Prostate gland (tissue), 2 donors: ENCODE data around the gene ERCC6. TPM values are rescaled to one million over a fixed set of nuclear protein-coding genes. Genes with fewer than 3 reads are reported as not detected.

ENCODE experiments used
- DNase-seq: peaks from one replicate; pipeline ENCODE4 v3.0.0-alpha.2; 2019; ENCODE audit warnings: low spot score
- H3K27ac ChIP-seq, 2 donors: fragments of 200-600 bp; sonication (generic); 2 replicates each; pipeline ENCODE4 v1.5.1; 2017 to 2019
- H3K27me3 ChIP-seq: fragments of 200-600 bp; sonication (generic); replicated peaks from 2 replicates; pipeline ENCODE4 v1.5.1; 2019; ENCODE audit not compliant: insufficient read depth
- H3K36me3 ChIP-seq, 2 donors: fragments of 200-600 bp; sonication (generic); 1 replicate in 1 of 2; 2 replicates in 1 of 2; pipeline versions ENCODE4 v1.5.1 to v1.8.1; 2017 to 2019
- H3K4me1 ChIP-seq: fragments of 200-600 bp; sonication (generic); replicated peaks from 2 replicates; pipeline ENCODE4 v1.5.1; 2019
- H3K4me3 ChIP-seq, 2 donors: fragments of 200-600 bp; sonication (generic); 2 replicates each; pipeline ENCODE4 v1.5.1; 2017 to 2019
- H3K9me3 ChIP-seq: fragments of 200-600 bp; sonication (generic); 2 replicates; pipeline ENCODE4 v1.5.1; 2017
- CTCF ChIP-seq, 4 experiments: fragments of 200-600 bp in 2 of 4; fragments of 450-650 bp in 2 of 4; sonication (generic) in 2 of 4; IDR thresholded peaks; 1 replicate in 3 of 4; 2 replicates in 1 of 4; pipeline ENCODE4 v1.5.1; 2016 to 2019; ENCODE audit warnings: antibody characterized with exemption in 4 of 4, mild to moderate bottlenecking in 2 of 4, moderate library complexity in 2 of 4
- POLR2A ChIP-seq: fragments of 450-650 bp; IDR thresholded peaks from one replicate; pipeline ENCODE4 v1.6.1; 2016; ENCODE audit warnings: antibody characterized with exemption, mild to moderate bottlenecking
- POLR2AphosphoS5 ChIP-seq: sonication (generic); formaldehyde crosslinking; IDR thresholded peaks from one replicate; pipeline ENCODE4 v1.6.1; 2017; ENCODE audit warnings: antibody characterized with exemption
- WGBS: methylation state at CpG from one replicate; pipeline ENCODE4 v1.1.5; 2018; 5-methylcytosine and 5-hydroxymethylcytosine counted together
- intact Hi-C: fragments of 100-400 bp; cut with DNase I; formaldehyde crosslinking; loops from one replicate; pipeline ENCODE4 v1.14.2; 2022
- total RNA-seq, 2 donors: library from RNA; depleted of rRNA; stranded (reverse); fragments of >200 nt; gene quantifications; one replicate each; pipeline ENCODE4 v1.1.0, GENCODE V29; 2016

The ERCC6 gene
- total RNA-seq, 2 donors from 2014 or later, result 18.5 to 45.5 TPM

DNA sequence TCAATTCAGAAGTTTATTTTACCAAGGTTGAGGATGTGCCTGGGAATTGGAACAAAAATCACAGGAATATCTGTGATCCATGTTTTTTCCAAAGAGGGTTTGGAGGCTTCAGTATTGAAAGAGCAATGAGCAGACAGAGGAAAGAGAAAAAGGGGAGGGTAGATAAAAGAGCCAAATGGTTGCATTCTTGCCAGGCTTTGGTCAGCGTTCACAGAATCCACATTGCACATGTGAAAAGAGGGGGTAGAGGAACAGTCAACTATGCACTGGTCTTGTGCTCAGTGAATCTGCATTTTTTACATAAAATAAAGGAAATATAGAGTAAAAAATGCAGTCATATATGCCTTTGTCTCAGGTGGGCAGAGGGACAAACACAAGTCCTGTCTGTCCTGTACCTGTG is 20.6 kb upstream of the ERCC6 start:
- 41% methylated on average over 1 of the region's 1 CpG for WGBS
- intact Hi-C loops, result no loop called here
- Histone ChIP-seq H3K4me3 (no peak overlapping the region), H3K9me3 (no peaks in the 10 kb centered on the region), H3K36me3 (no peaks in the 10 kb centered on the region), H3K27ac (no peak overlapping the region), H3K27me3 (peaks cover 1% of the 10 kb centered on the region), H3K4me1 (no peaks in the 10 kb centered on the region)
- no peak for DNase-seq
- TF ChIP-seq POLR2AphosphoS5 (no peak), CTCF (IDR thresholded peaks at IDR 0.05) (no peak), POLR2A (no peak)

- WGBS, result 47% methylated on average over 5 of the region's 5 CpGs
- TF ChIP-seq POLR2A (no peak), POLR2AphosphoS5 (no peak), CTCF (IDR thresholded peaks at IDR 0.05) (no peak)
- DNase-seq, result no peak
- intact Hi-C loops, result no loop called here
- Histone ChIP-seq H3K27me3 (peaks cover 1% of the 10 kb centered on the region), H3K9me3 (no peaks in the 10 kb centered on the region), H3K4me1 (no peaks in the 10 kb centered on the region), H3K4me3 (no peak overlapping the region), H3K36me3 (no peaks in the 10 kb centered on the region), H3K27ac (no peak overlapping the region)
Observed at GRCh38 chr10:49558190-49558589, 19.3 kb upstream of the ERCC6 start.

- TF ChIP-seq POLR2A, result no peak
- no peak for TF ChIP-seq CTCF (IDR thresholded peaks at IDR 0.05)
- TF ChIP-seq POLR2AphosphoS5, result no peak
- WGBS, result 83% methylated on average over 2 of the region's 2 CpGs
Observed at GRCh38 chr10:49557681-49558080, 18.8 kb upstream of the ERCC6 start.

DNA sequence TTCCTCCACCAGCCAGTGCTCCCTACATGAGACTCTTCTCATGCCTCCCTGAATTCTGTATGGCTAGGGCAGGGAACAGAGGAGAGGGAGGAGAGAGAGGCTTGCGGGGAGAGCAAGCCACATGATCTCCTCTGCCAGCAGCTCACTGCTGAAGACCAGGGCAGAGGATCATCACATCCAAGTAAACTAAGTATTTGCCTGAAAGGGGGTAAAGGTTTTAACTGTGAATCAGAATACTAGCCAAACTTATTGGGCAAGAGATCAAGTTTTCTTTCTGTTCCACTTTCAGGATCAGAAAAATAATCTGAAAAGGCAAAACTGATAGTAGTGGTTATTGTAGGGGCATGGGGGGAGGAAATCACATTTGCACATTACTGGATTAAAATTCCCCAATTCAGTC is 17.8 kb upstream of the ERCC6 start:
- Histone ChIP-seq H3K9me3 (no peaks in the 10 kb centered on the region), H3K4me3 (no peak overlapping the region), H3K36me3 (no peaks in the 10 kb centered on the region), H3K27ac (no peak overlapping the region), H3K27me3 (no peaks in the 10 kb centered on the region), H3K4me1 (no peaks in the 10 kb centered on the region)
- no peak for TF ChIP-seq POLR2AphosphoS5
- TF ChIP-seq POLR2A, result no peak
- TF ChIP-seq CTCF (IDR thresholded peaks at IDR 0.05), result no peak
- no peak for DNase-seq
- WGBS, result 79% methylated on average over 1 of the region's 1 CpG
- intact Hi-C loops, result no loop called here

More at GRCh38 chr10:49557681-49558080, 18.8 kb upstream of the ERCC6 start:
- H3K4me3 ChIP-seq, result no peak overlapping the region
- H3K27ac ChIP-seq, result no peak overlapping the region
- no peaks in the 10 kb centered on the region for H3K9me3 ChIP-seq
- intact Hi-C loops, result no loop called here
- H3K27me3 ChIP-seq, result peaks cover 1% of the 10 kb centered on the region
- no peaks in the 10 kb centered on the region for H3K4me1 ChIP-seq
- DNase-seq, result no peak
- no peaks in the 10 kb centered on the region for H3K36me3 ChIP-seq

- no peaks in the 10 kb centered on the region for H3K4me1 ChIP-seq
- intact Hi-C loops, result no loop called here
- H3K9me3 ChIP-seq, result no peaks in the 10 kb centered on the region
- no peaks in the 10 kb centered on the region for H3K27me3 ChIP-seq
- TF ChIP-seq POLR2AphosphoS5 (no peak), CTCF (IDR thresholded peaks at IDR 0.05) (no peak), POLR2A (no peak)
- WGBS, result 61% methylated on average over 2 of the region's 2 CpGs
- DNase-seq, result no peak
- H3K4me3 ChIP-seq, result no peak overlapping the region
- H3K36me3 ChIP-seq, result no peaks in the 10 kb centered on the region
- no peak overlapping the region for H3K27ac ChIP-seq
Observed at GRCh38 chr10:49552277-49552676, 13.4 kb upstream of the ERCC6 start.
